ENCODE results near the gene HRH2.

DNA sequence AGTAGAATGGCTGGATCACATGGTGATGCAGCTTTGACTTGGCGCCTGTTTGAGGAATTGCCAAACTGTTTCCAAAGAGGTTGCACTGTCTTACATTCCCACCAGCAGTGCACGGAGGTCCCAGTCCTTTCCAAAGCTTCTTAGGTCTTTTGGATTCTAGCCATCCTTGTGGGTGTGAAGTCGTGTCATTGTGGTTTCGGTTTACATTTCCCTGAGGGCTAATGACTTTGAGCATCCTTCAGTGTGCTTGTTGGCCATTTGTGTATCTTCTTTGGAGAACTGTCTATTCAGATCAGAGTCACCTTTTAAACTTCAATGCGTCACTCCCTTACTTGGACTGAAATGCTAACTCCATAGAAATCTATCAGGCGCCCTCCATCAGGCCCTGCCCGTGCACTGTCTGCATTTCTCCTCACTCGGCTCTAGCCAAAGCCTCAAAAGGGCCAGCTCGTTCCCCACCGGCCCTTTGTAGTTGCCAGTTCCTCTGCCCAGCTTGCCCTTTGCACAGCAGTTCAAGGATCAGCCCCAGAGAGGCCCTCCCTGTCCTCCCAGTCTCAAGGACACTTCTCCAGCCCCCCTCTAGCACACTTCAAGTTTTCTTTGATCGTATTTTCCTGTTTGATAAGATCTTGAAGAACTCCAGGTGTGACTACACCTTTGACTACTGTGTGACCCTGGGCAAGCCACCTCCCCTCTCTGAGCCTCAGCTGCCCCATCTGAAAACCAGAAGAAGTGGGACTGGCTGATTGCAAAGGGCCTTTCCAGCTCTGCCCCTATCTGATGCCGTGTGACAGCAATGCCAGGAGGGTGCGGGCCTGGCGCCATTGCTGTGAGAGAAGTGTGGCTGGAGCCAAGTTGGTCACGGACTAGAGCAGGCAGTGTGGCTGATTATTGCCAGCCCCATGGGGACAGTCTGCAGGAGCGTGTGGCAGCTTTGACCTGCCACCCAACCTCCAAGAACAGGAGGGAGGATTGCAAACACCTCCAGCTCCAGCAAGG, 5.6 kb downstream of the HRH2 start:
- TF ChIP-seq, protein P1, sequence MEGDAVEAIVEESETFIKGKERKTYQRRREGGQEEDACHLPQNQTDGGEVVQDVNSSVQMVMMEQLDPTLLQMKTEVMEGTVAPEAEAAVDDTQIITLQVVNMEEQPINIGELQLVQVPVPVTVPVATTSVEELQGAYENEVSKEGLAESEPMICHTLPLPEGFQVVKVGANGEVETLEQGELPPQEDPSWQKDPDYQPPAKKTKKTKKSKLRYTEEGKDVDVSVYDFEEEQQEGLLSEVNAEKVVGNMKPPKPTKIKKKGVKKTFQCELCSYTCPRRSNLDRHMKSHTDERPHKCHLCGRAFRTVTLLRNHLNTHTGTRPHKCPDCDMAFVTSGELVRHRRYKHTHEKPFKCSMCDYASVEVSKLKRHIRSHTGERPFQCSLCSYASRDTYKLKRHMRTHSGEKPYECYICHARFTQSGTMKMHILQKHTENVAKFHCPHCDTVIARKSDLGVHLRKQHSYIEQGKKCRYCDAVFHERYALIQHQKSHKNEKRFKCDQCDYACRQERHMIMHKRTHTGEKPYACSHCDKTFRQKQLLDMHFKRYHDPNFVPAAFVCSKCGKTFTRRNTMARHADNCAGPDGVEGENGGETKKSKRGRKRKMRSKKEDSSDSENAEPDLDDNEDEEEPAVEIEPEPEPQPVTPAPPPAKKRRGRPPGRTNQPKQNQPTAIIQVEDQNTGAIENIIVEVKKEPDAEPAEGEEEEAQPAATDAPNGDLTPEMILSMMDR (IDR thresholded peaks at IDR 0.05): no peak
- TF ChIP-seq POLR2A (IDR thresholded peaks at IDR 0.05): no peak

Data from body of pancreas (tissue), 4 donors.